ENCODE measurements around the gene HLX.

Gene HLX

GRCh38 chr1:220875260-220875659 is 4.0 kb upstream of the HLX start:
- Histone ChIP-seq H3K4me3 (ENCODE audit: low read depth in 1 of 2, low read length in 2 of 2) (no peak overlapping the region), H3K9me3 (ENCODE audit: low read length) (no peaks in the 10 kb centered on the region), H3K27me3 (ENCODE audit: control insufficient read depth in 1 of 2, insufficient read depth in 2 of 2, low read length in 2 of 2) (no peaks in the 10 kb centered on the region), H3K4me1 (ENCODE audit: insufficient read depth, low read length) (peaks cover 44% of the 10 kb centered on the region), H3K36me3 (ENCODE audit: insufficient read depth, low read length) (no peaks in the 10 kb centered on the region), H3K27ac (ENCODE audit: low read depth, low read length) (peak overlapping the region; percentile 94), H3K9ac (ENCODE audit: low read length) (no peak overlapping the region)

- Histone ChIP-seq H3K36me3 (ENCODE audit: insufficient read depth, low read length) (peaks cover 6% of the 10 kb centered on the region), H3K27me3 (ENCODE audit: control insufficient read depth in 1 of 2, insufficient read depth in 2 of 2, low read length in 2 of 2) (no peaks in the 10 kb centered on the region), H3K4me1 (ENCODE audit: insufficient read depth, low read length) (peaks cover 44% of the 10 kb centered on the region), H3K9ac (ENCODE audit: low read length) (peak overlapping the region; percentile 88), H3K9me3 (ENCODE audit: low read length) (no peaks in the 10 kb centered on the region), H3K4me3 (ENCODE audit: low read depth in 1 of 2, low read length in 2 of 2) (peak overlapping the region; percentile 75 to 93), H3K27ac (ENCODE audit: low read depth, low read length) (peak overlapping the region; percentile 94)
Observed at GRCh38 chr1:220876511-220877376, 2.5 kb upstream of the HLX start.

GRCh38 chr1:220877377-220878095 is 1.7 kb upstream of the HLX start:
- H3K27me3 ChIP-seq (ENCODE audit: control insufficient read depth in 1 of 2, insufficient read depth in 2 of 2, low read length in 2 of 2) = no peaks in the 10 kb centered on the region
- peaks cover 45% of the 10 kb centered on the region for H3K4me1 ChIP-seq (ENCODE audit: insufficient read depth, low read length)
- H3K27ac ChIP-seq (ENCODE audit: low read depth, low read length) = peak overlapping the region; percentile 94
- H3K9me3 ChIP-seq (ENCODE audit: low read length) = no peaks in the 10 kb centered on the region
- H3K9ac ChIP-seq (ENCODE audit: low read length) = peak overlapping the region; percentile 88
- peaks cover 14% of the 10 kb centered on the region for H3K36me3 ChIP-seq (ENCODE audit: insufficient read depth, low read length)
- H3K4me3 ChIP-seq (ENCODE audit: low read depth in 1 of 2, low read length in 2 of 2) = peak overlapping the region; percentile 75 to 93

DNA sequence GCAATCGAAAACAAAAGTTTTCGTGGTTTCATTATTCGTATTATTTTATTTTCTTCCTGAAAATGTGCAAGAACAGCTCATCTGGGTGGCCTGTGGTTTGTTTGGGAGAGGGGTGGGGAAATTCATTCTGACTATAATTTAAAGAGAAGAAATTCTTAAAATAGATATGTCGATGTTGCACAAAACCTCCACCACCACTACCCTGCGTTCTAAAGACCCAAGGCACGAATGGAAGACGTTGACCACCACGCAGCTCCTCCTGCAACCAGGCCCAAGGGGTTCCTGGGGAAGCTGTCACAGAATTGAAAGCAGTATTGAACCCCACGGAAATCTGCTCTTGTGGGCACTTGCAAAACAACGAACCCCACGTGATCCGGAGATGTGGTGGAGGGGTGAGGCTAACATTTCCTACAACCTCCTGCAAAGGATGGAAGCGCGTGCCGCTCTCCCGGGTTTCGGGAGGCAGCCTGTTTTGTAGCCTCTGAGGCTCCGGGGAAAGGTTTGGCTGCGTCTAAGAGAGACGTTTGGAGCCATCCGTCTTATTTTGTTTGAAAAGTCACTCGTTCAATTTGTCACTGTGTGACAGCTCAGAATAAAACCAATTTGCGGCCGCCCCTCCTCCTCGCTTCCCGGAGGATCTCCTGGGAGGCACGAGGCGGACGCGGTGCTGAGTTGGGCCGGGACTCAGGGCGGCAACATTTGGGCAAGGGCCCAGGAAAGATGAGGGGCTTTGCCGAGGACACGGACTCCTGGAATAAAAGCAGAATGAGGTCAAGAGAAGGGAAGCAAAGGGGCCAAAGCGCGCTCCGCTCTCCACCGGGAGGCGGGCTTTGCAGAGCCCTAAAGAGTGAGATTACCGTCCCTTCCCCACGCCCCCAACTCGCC is 810 bp upstream of the HLX start:
- peaks cover 21% of the 10 kb centered on the region for H3K36me3 ChIP-seq (ENCODE audit: insufficient read depth, low read length)
- peaks cover 48% of the 10 kb centered on the region for H3K4me1 ChIP-seq (ENCODE audit: insufficient read depth, low read length)
- H3K9ac ChIP-seq (ENCODE audit: low read length) = peak overlapping the region; percentile 88
- peak overlapping the region; percentile 75 to 93 for H3K4me3 ChIP-seq (ENCODE audit: low read depth in 1 of 2, low read length in 2 of 2)
- no peaks in the 10 kb centered on the region for H3K9me3 ChIP-seq (ENCODE audit: low read length)
- no peaks in the 10 kb centered on the region for H3K27me3 ChIP-seq (ENCODE audit: control insufficient read depth in 1 of 2, insufficient read depth in 2 of 2, low read length in 2 of 2)
- H3K27ac ChIP-seq (ENCODE audit: low read depth, low read length) = peak overlapping the region; percentile 94

GRCh38 chr1:220879509-220880361 is 492 bp downstream of the HLX start:
- H3K27ac ChIP-seq (ENCODE audit: low read depth, low read length) = peak overlapping the region; percentile 94
- H3K4me1 ChIP-seq (ENCODE audit: insufficient read depth, low read length) = peaks cover 44% of the 10 kb centered on the region
- H3K4me3 ChIP-seq (ENCODE audit: low read depth in 1 of 2, low read length in 2 of 2) = peak overlapping the region; percentile 93 to 95
- no peaks in the 10 kb centered on the region for H3K9me3 ChIP-seq (ENCODE audit: low read length)
- peak overlapping the region; percentile 97 for H3K9ac ChIP-seq (ENCODE audit: low read length)
- H3K36me3 ChIP-seq (ENCODE audit: insufficient read depth, low read length) = peaks cover 34% of the 10 kb centered on the region
- H3K27me3 ChIP-seq (ENCODE audit: control insufficient read depth in 1 of 2, insufficient read depth in 2 of 2, low read length in 2 of 2) = no peaks in the 10 kb centered on the region

DNA sequence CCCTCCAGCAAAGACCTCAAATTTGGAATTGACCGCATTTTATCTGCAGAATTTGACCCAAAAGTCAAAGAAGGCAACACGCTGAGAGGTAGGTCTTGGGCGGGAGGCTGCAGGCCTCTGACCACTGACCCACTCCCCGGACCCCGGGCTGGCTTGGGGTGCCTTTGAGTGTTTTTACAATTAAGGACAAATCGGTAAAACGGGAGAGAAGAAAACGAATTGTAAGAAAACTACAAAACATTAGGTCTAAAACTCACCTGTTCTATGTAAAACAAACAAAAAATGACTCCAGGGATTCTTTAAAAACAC is 1.1 kb downstream of the HLX start:
- peaks cover 39% of the 10 kb centered on the region for H3K36me3 ChIP-seq (ENCODE audit: insufficient read depth, low read length)
- no peaks in the 10 kb centered on the region for H3K9me3 ChIP-seq (ENCODE audit: low read length)
- H3K27ac ChIP-seq (ENCODE audit: low read depth, low read length) = peak overlapping the region; percentile 94
- H3K9ac ChIP-seq (ENCODE audit: low read length) = peak overlapping the region; percentile 97
- H3K27me3 ChIP-seq (ENCODE audit: control insufficient read depth in 1 of 2, insufficient read depth in 2 of 2, low read length in 2 of 2) = no peaks in the 10 kb centered on the region
- peak overlapping the region; percentile 93 to 95 for H3K4me3 ChIP-seq (ENCODE audit: low read depth in 1 of 2, low read length in 2 of 2)
- peaks cover 44% of the 10 kb centered on the region for H3K4me1 ChIP-seq (ENCODE audit: insufficient read depth, low read length)

DNA sequence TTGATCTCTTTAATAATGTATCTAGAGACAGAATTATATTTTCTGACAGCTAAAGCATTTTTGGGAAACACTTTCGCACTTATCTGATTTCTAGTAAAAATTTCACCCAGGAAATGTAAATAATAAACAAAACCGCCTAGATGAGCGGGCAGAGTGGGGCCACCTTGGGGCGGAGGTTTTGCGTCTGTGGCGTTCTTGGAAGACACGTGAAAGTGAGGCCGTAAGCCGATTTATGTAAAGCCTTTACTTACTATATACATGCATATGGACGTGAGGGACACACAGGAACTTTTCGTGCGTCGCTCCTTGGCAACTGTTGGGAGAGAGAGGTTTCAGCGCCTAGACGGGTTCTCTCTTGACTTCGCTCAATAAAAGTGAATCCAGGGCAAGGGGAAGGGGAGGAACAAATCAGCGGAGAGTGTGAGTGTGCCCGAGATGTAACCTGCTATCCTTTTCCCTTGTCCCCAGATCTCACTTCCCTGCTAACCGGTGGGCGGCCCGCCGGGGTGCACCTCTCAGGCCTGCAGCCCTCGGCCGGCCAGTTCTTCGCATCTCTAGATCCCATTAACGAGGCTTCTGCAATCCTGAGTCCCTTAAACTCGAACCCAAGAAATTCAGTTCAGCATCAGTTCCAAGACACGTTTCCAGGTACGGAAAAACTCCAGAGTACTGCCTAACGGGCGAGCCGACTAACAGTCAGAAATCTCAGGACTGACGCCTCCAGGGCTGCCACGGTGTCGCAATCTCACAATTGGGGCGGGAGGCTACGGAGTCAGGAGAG is 1.7 kb downstream of the HLX start:
- peaks cover 45% of the 10 kb centered on the region for H3K36me3 ChIP-seq (ENCODE audit: insufficient read depth, low read length)
- peak overlapping the region; percentile 93 to 95 for H3K4me3 ChIP-seq (ENCODE audit: low read depth in 1 of 2, low read length in 2 of 2)
- H3K4me1 ChIP-seq (ENCODE audit: insufficient read depth, low read length) = peaks cover 44% of the 10 kb centered on the region
- no peaks in the 10 kb centered on the region for H3K9me3 ChIP-seq (ENCODE audit: low read length)
- H3K27ac ChIP-seq (ENCODE audit: low read depth, low read length) = peak overlapping the region; percentile 94
- H3K9ac ChIP-seq (ENCODE audit: low read length) = peak overlapping the region; percentile 97
- H3K27me3 ChIP-seq (ENCODE audit: control insufficient read depth in 1 of 2, insufficient read depth in 2 of 2, low read length in 2 of 2) = no peaks in the 10 kb centered on the region

DNA sequence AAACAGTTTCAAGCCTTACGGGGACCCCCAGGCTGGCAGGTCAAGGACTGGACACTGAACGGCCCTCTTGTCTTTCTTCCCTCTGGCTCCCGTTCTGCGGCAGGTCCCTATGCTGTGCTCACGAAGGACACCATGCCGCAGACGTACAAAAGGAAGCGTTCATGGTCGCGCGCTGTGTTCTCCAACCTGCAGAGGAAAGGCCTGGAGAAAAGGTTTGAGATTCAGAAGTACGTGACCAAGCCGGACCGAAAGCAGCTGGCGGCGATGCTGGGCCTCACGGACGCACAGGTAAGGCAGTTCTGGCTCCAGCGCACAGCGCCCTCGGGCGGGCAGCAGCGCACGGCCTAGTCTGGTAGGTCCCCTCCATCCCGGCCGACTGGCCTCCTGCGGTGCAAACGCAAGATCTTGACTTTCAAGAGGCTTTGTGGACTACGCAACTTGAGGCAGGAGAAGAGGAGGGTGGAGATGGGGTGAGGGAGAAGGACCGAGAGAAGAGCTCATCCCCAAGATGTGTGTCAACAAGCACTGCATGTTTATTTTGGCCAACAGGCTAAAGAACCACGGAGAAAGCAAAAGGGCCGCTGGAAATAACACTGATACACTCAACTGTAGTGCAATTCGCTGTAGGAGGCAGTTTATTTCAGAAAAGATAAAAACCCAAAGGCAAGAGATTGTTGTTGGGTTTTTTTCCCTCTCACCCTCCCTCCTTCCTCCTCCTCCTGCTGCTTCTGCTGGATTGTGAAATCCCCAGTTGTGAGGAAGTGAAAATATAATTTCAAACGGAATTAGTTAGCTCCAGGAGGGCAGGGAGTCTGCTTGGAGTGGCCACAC is 3.0 kb downstream of the HLX start:
- H3K4me1 ChIP-seq (ENCODE audit: insufficient read depth, low read length) = peaks cover 51% of the 10 kb centered on the region
- peak overlapping the region; percentile 97 for H3K9ac ChIP-seq (ENCODE audit: low read length)
- H3K36me3 ChIP-seq (ENCODE audit: insufficient read depth, low read length) = peaks cover 52% of the 10 kb centered on the region
- no peaks in the 10 kb centered on the region for H3K27me3 ChIP-seq (ENCODE audit: control insufficient read depth in 1 of 2, insufficient read depth in 2 of 2, low read length in 2 of 2)
- peak overlapping the region; percentile 93 to 95 for H3K4me3 ChIP-seq (ENCODE audit: low read depth in 1 of 2, low read length in 2 of 2)
- H3K9me3 ChIP-seq (ENCODE audit: low read length) = no peaks in the 10 kb centered on the region
- peak overlapping the region; percentile 94 for H3K27ac ChIP-seq (ENCODE audit: low read depth, low read length)

- Histone ChIP-seq H3K4me3 (ENCODE audit: low read depth in 1 of 2, low read length in 2 of 2) (peak overlapping the region; percentile 93 to 95), H3K9ac (ENCODE audit: low read length) (peak overlapping the region; percentile 39), H3K36me3 (ENCODE audit: insufficient read depth, low read length) (peaks cover 52% of the 10 kb centered on the region), H3K27ac (ENCODE audit: low read depth, low read length) (peak overlapping the region; percentile 94), H3K27me3 (ENCODE audit: control insufficient read depth in 1 of 2, insufficient read depth in 2 of 2, low read length in 2 of 2) (no peaks in the 10 kb centered on the region), H3K9me3 (ENCODE audit: low read length) (no peaks in the 10 kb centered on the region), H3K4me1 (ENCODE audit: insufficient read depth, low read length) (peaks cover 51% of the 10 kb centered on the region)
Observed at GRCh38 chr1:220884109-220884980, 5.1 kb downstream of the HLX start.
